Stimulated activated CD8-positive, alpha-beta memory T cell treated with anti-CD3 and anti-CD28 coated beads, Interleukin-15, amount 100 ng/mL, for 1 hour (primary cell): ENCODE results near the gene POGK.

Source experiments
- DNase-seq: peaks from one replicate; pipeline ENCODE4 v3.0.0-alpha.2; 2020; ENCODE audit warnings: low read depth

The POGK gene

GRCh38 chr1:166903232-166903631 is 64.0 kb downstream of the POGK start:
- DNase-seq: no peak

GRCh38 chr1:166905136-166905535 is 65.9 kb downstream of the POGK start:
- no peak for DNase-seq

- no peak for DNase-seq
These were observed 66.6 kb downstream of the POGK start for GRCh38 chr1:166905900-166906299.
